HG03139 (cell line): Measurements from ENCODE around the gene DDX52.

Source experiments
- ATAC-seq: cut with Tn5 transposase; IDR thresholded peaks from one replicate; pipeline ENCODE4 v1.9.1; 2021; ENCODE audit not compliant: unreplicated experiment

The DDX52 gene

DNA sequence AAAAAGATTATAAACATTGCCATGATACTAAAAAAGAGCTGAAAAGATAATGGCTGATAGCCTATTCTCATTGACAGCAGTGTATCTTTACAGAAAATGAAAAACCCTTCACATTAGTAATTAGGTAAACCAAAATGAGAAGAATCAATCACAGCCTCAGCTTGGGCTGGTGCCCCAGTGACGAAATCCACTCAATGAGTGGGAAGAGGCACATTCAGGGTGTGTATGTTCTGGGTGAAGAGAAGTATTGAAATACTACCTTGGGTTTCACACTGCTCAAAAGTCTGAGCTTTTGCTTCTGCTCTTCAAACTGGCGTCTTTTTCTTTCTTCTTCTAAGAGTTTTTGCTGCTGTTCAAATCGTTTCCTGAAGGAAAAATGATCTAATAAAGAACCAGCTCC, 58.2 kb downstream of the DDX52 start:
- ATAC-seq, result no peak

DNA sequence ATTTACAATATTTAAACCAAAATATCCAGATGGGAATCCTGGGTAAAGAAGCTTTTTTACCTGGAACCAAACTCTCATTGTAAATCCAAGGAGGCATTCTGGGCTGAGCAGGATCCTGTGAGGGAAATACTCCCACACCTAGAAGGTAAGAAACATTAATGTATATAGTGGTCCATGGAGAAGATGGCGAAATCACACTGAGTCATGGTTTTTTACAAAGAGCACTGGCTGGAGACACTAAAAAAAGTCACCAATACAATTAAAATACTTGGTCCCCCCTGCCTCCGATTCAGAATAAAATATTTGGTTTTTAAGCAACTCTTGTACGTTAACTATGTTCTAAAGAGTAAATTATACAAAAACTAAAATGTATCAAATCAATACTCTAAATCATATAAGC, 67.0 kb downstream of the DDX52 start:
- no peak for ATAC-seq

DNA sequence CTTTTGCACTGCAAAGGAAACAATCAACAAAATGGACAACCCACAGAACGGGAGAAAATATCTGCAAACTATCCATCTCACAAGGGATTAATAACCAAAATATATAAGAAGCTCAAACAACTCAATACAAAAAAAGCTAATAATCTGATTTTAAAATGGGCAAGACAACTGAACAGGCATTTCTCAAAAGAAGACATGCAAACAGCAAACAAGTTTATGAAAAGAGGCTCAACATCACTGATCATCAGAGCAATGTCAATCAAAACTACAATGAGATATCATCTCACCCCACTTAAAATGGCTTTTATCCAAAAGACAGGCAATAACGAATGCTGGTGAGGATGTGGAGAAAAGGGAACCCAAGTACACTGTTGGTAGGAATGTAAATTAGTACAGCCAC, 68.8 kb downstream of the DDX52 start:
- ATAC-seq, result no peak

DNA sequence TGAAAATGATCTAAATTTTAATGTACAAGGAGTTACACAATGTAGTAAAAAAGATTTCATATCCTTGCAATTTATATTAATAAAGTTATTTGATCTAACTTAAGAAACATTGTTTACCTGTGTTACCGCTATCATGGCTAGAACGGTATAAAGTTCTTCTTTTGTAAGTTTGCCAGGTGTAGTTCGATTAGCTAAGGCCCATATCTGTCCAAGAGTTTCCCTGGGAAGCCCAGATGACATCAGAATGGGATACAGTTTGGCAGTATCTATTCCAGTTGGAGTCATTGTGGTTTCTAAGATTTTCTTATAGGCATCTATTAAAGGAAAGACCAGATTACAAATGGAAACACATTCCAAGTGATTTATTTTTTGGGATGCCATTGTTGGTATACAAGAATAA, 71.6 kb downstream of the DDX52 start:
- no peak for ATAC-seq

DNA sequence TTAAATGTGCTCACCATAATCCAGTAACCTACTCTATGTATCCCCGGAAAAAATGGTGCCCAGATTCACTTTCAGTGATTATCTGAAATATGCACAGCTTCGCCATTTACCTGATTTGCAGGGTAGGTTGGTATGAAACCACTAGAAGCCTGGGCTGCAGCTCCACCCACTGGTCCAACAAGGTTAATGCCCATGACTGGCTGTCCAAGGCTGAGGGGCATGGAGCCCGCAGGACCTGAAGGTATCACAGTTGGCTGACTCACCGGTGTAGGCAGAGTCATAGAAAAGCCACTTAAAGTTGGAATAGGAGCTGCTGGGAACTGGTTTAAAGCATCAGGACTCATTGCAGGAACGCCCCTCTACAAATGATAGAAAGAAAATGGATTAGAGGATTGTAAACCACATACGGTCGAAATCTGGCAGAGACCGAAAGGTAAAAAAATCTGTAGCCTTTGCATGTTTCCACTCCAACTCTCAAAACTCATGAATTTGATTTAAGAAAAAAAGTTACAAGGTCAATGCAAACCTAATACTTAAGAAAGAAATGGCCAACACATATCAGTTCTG, 72.6 kb downstream of the DDX52 start:
- ATAC-seq, result no peak

DNA sequence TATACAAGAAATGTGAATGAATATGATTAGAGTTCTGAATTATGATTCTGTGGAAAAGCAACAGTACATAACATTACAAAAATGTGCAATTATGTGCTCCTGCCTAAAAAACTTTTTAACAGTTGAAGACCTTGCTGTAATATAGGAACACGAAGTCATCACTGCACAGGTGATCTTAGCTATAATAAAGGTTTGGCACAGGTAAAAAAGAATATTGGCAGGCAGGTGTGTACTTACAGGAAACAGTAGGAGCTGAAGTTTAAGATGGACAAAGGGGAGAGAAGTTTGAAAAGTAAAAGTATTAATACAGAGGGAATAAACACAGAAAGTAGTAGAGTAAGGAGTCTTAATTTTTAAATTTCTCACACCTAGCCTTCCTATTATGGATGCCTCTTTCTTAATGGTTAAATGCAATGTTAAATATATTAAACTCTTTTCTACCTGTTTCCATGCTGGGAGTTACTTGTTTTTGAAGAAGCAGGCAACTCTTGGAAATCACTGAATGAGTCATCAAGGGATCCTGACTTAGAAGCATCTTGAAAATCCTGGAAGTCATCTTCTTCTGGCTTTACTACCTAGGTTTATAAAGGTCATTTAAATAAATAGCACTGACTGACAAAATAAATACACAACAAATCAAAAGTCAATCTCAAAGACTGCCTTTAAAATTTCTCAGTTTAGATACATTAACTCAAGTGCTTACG, 74.7 kb downstream of the DDX52 start:
- no peak for ATAC-seq

DNA sequence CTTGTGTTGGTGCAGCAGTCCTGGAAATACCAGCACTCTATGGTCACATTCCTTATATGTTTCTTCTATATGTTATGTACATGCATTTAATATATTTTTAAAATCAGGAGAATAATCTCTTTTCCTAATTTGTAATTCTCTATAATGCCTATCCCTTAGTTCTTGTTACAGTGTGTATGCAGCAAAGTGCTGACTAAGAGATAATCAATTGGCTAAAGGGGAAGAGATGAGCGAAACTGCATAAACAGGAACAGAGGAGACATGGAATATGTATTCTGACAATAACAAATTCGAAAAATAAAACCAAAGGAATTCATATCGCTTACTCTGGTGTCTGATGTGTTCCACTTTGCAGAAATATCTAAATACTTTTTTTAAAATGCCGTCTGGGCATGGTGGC, 75.7 kb downstream of the DDX52 start:
- ATAC-seq, result no peak

DNA sequence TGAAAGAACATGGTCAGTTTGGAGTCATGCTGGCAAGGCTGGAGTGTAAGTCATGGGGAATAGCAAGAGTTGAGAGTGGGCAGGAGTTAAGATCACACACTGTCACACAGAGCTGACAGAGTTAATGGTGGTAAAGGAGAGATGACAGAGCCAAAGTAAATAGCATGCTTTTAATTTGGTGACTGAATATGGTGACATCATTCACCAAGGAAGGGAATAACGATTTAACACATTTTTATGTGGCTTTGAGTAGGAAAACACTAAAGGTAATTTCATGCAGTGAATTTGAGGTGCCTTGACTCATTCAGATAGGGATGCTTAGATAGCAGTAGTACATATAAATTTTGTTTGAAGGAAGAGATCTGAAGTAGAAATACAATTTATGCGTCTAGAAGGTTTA, 76.1 kb downstream of the DDX52 start:
- ATAC-seq, result no peak

DNA sequence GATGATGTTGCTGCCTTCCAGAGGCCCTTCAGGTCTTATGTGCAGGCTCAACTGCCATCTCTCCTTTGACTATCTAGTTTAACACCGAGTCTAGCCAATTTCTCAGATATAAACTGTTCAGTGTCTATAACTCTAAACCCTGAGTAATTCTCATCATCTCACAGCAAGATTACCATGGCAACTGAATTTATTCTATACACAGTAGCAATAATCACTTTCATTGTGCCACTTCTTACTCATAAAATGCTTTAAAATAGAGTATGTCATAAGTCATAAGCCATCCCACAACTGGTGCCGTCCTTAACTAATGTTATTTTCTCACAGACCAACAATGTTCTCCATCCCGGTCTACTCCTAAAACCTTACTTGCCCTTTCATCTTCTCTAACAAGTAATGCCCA, 79.0 kb downstream of the DDX52 start:
- no peak for ATAC-seq

DNA sequence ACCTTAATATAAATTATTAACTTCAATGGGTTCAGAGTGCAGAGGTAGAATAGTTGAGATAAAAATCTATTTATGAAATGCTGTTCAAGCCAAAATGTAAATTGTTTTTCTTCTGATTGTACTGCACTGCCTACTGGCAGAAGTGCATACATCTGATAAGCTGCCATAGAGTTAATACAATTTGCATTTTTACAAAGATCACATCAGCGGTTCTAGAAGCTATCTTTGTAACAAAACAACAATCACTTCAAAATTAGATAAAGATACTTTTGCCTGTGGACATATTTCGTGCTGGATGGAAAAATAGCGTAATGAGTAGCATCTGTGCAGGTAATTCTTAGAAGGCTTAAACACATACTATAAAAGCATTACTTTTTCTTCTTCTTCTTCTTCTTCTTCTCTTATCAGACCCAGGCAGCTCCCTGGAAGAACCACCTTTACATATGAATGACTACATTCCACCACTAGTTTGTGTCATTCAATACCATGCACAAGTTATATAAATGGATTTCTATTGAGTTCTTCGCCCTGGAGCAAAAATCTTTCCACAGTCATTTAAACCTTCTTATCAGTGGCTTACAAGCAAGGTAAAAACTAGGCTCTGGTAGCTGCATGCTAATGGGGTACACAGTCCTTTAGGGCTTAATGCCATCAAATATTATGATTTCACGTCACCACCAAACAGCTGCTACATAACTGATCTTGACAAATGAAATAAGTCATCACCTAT, 81.1 kb downstream of the DDX52 start:
- ATAC-seq, result no peak
